WERI-Rb-1 (cell line): Measurements from ENCODE around the gene ME3.

Experiments used
- DNase-seq: peaks from one replicate; pipeline ENCODE4 v3.0.0-alpha.2; 2020
- H3K27ac ChIP-seq: fragments of 250-450 bp; sonication (Bioruptor Pico); 2 replicates; pipeline ENCODE4 v1.5.1; 2020; ENCODE audit warnings: mild to moderate bottlenecking, moderate library complexity
- H3K27me3 ChIP-seq: fragments of 250-450 bp; sonication (Bioruptor Pico); 2 replicates; pipeline ENCODE4 v1.5.1; 2021; ENCODE audit warnings: mild to moderate bottlenecking, low read depth, moderate library complexity; ENCODE audit not compliant: insufficient read depth, severe bottlenecking
- H3K36me3 ChIP-seq: fragments of 250-450 bp; sonication (Bioruptor Pico); 2 replicates; pipeline ENCODE4 v1.5.1; 2020; ENCODE audit warnings: mild to moderate bottlenecking, moderate library complexity
- H3K4me3 ChIP-seq: 2 replicates; pipeline ENCODE4 v1.5.1; 2011; ENCODE audit warnings: low read depth, mild to moderate bottlenecking, control low read depth, low read length
- H3K9me3 ChIP-seq: fragments of 250-450 bp; sonication (Bioruptor Pico); 2 replicates; pipeline ENCODE4 v1.5.1; 2021; ENCODE audit warnings: mild to moderate bottlenecking, moderate library complexity; ENCODE audit not compliant: severe bottlenecking
- CTCF ChIP-seq: IDR thresholded peaks from 2 replicates; pipeline ENCODE4 v1.5.1; 2011; ENCODE audit warnings: low read depth, mild to moderate bottlenecking, control low read depth, inconsistent platforms, low read length

ME3 gene

DNA sequence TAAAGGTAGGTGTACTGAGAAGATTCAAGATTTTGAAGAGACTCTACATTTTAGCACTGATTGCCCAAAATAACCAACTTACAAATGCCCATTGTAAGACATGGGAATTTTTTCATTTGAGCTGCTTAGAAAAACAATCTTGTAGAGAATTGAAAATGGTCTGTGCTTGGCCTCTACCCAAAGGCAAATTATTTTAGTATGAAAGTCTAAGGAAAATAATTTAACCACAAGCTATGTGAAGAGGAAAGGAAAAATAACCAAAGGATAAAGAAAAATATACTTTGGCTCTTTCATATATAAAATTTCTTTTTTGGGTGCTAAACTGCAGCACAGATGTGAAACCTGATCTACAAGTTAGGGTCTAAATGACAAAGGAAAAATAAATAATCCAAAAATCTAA, 54.9 kb downstream of the ME3 start:
- Histone ChIP-seq H3K27me3 (no peaks in the 10 kb centered on the region), H3K9me3 (no peaks in the 10 kb centered on the region), H3K4me3 (no peak overlapping the region), H3K27ac (no peak overlapping the region), H3K36me3 (no peaks in the 10 kb centered on the region; the same call in 1 of the 2 replicates)
- TF ChIP-seq CTCF = no peak
- no peak for DNase-seq

GRCh38 chr11:86615487-86615886, 56.9 kb downstream of the ME3 start:
- Histone ChIP-seq H3K4me3 (no peak overlapping the region), H3K36me3 (no peaks in the 10 kb centered on the region; the same call in 1 of the 2 replicates), H3K27me3 (no peaks in the 10 kb centered on the region), H3K27ac (no peak overlapping the region), H3K9me3 (no peaks in the 10 kb centered on the region)
- no peak for DNase-seq
- TF ChIP-seq CTCF = no peak

DNA sequence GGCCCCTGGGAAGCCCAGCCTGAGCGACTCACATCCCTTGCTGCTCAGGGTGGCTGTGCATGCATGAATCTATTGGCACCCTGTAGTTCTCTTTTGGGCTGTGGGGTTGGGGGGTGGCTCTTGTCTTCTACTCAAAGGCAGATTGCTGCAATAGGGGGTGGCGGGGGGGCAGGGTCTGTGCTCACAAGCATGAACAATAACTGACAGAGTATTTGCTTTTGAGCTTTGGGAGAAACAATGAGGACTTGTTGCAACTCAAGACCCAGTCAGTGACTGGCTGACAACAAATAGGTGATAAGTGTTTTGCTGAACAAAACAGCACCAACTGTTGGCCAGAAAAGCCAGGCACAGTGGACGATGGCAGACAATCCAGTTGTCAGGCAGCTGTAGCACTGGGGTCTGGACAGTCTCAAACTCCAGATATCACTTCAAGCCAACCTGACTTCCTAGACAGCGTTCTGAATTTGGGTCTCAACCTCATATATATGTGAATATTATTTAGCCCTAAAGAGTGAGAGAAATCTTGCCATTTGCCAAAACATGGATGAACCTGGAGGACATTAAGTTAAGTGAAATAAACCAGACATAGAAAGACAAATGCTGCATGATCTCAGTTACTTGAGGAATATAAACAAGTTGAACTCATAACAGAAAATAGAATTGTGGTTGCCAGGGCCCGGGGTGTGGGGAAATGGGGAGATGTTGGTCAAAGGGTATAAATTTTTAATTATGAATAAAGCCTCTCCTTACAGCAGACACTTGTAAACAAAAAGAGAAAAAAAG, 61.7 kb downstream of the ME3 start:
- no peak for TF ChIP-seq CTCF
- Histone ChIP-seq H3K4me3 (no peak overlapping the region), H3K27me3 (no peaks in the 10 kb centered on the region), H3K27ac (no peak overlapping the region), H3K36me3 (no peaks in the 10 kb centered on the region; the same call in 1 of the 2 replicates), H3K9me3 (no peaks in the 10 kb centered on the region)
- no peak for DNase-seq

- peak; percentile 63 for DNase-seq
- no peak overlapping the region for H3K4me3 ChIP-seq
- no peak overlapping the region for H3K27ac ChIP-seq
- no peaks in the 10 kb centered on the region for H3K27me3 ChIP-seq
- no peaks in the 10 kb centered on the region for H3K9me3 ChIP-seq
- peak; percentile 79 for TF ChIP-seq CTCF
- H3K36me3 ChIP-seq = no peaks in the 10 kb centered on the region
Measured at GRCh38 chr11:86608251-86608799, 64.1 kb downstream of the ME3 start.

DNA sequence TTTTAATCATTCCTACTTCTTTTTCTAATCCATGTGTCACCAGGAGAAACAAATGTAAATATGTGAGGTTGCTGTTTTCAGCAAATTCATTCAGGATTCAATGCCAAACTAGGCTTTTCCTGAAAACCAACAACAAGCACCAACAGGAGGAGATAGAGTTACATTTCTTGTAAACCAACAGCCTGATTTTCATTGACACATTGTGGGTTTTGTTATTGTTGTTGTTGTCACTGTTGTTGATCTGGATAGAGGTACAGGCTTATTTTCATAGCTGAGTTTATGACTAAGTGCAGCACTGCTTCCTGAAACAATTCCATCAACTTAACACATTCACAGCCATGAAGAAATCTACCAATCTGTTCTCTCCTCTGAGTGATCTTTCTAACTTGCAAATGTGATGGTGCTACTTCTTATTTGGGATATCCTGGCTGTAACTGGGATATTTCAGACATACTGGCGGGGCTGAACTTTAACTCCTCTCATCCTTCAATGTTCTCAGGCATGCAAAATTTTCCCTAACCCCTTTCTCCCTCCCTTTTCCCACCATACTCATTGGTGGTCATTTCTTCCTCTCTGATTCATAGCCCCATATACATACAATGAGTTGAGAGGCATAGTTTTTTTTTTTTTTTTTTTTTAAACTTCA, 65.5 kb downstream of the ME3 start:
- H3K27ac ChIP-seq = no peak overlapping the region
- no peak for TF ChIP-seq CTCF
- H3K4me3 ChIP-seq = no peak overlapping the region
- no peak for DNase-seq
- H3K9me3 ChIP-seq = no peaks in the 10 kb centered on the region
- H3K36me3 ChIP-seq = no peaks in the 10 kb centered on the region
- no peaks in the 10 kb centered on the region for H3K27me3 ChIP-seq
